SK-N-MC (cell line): Measurements from ENCODE around the gene ADAMTS15.
"Not testable (repeated sequence)": the region's sequence is repeated elsewhere in the genome, so short reads cannot be mapped to it uniquely, and the experiment has no call there.

ENCODE experiments used
- DNase-seq: peaks from one replicate; pipeline ENCODE4 v3.0.0-alpha.2; 2011; ENCODE audit warnings: low read depth, low spot score
- H3K27ac ChIP-seq: fragments of 200-600 bp; sonication (generic); 2 replicates; pipeline ENCODE4 v1.5.1; 2016; ENCODE audit warnings: mixed run types
- H3K36me3 ChIP-seq: fragments of 200-600 bp; sonication (generic); 2 replicates; pipeline ENCODE4 v1.6.1; 2017; ENCODE audit warnings: antibody characterized with exemption, low read length, mixed read lengths; ENCODE audit not compliant: insufficient read depth
- H3K4me3 ChIP-seq: fragments of 200-600 bp; sonication (generic); 2 replicates; pipeline ENCODE4 v1.5.1; 2016
- H3K9ac ChIP-seq: fragments of 200-600 bp; sonication (generic); 2 replicates; pipeline ENCODE4 v1.8.0; 2017; ENCODE audit warnings: mixed run types, mixed read lengths; ENCODE audit not compliant: insufficient read length
- H3K9me3 ChIP-seq: fragments of 200-600 bp; sonication (generic); 2 replicates; pipeline ENCODE4 v1.6.1; 2017; ENCODE audit warnings: low read depth, mild to moderate bottlenecking, antibody characterized with exemption, low read length, moderate library complexity, mixed read lengths
- EZH2 ChIP-seq: fragments of 200-600 bp; sonication (generic); IDR thresholded peaks from one replicate; pipeline ENCODE4 v1.6.1; 2017; ENCODE audit warnings: antibody characterized with exemption
- FOXP2 ChIP-seq: optimal IDR thresholded peaks from 2 replicates; pipeline ENCODE3; 2011; ENCODE audit warnings: mild to moderate bottlenecking, moderate library complexity; ENCODE audit not compliant: insufficient read depth; ENCODE audit errors: extremely low read length, control extremely low read depth
- POLR2AphosphoS5 ChIP-seq: IDR thresholded peaks from 2 replicates; pipeline ENCODE4 v1.6.1; 2012; ENCODE audit warnings: mild to moderate bottlenecking, low read depth, low read length, borderline replicate concordance

Gene ADAMTS15

DNA sequence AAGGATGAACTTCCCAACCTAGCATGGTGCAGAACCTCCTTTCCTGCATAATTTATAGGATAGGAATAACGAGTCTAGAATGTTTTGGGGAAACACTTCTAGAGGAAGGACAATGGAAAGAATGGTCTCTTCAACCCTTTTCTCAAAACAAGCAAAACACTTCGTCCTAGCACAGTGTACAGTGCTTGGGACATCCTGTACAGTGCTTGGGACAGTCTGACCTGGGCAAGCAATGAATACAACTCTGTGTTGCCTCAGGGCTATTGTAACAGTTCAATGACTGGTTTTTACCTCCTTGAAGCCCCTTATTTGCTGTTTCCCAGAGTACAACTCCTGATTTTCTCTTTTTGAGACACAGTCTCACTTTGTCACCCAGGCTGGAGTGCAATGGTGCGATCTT, 18.5 kb upstream of the ADAMTS15 start:
- Histone ChIP-seq H3K27ac (no peak overlapping the region), H3K36me3 (no peaks in the 10 kb centered on the region), H3K9ac (no peak overlapping the region), H3K9me3 (no peaks in the 10 kb centered on the region), H3K4me3 (no peak overlapping the region)
- DNase-seq: no peak
- TF ChIP-seq EZH2 (no peak), POLR2AphosphoS5 (no peak), FOXP2 (no peak)

DNA sequence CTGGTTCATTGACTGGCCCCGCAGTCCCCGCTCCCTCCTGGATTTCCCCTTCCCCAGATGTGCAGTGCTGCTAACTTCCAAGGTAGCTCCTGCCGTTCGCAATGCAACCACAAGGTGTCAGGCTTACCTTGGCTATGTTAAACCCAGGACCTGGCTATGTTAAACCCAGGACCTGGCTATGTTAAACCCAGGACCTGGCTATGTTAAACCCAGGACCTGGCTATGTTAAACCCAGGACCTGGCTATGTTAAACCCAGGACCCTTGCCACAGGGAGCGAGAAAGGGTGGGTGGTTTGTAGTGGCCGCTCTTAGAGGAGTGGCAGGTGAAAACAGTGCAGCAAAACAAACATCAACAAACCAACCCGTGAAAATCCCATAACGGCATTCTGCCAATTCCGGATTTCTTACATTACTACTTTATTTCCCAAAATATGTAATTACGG, 17.1 kb upstream of the ADAMTS15 start:
- no peak overlapping the region for H3K9ac ChIP-seq
- no peaks in the 10 kb centered on the region for H3K36me3 ChIP-seq
- H3K9me3 ChIP-seq: no peaks in the 10 kb centered on the region
- no peak for DNase-seq
- no peak overlapping the region for H3K27ac ChIP-seq
- TF ChIP-seq FOXP2 (no peak), EZH2 (no peak), POLR2AphosphoS5 (no peak)
- no peak overlapping the region for H3K4me3 ChIP-seq

DNA sequence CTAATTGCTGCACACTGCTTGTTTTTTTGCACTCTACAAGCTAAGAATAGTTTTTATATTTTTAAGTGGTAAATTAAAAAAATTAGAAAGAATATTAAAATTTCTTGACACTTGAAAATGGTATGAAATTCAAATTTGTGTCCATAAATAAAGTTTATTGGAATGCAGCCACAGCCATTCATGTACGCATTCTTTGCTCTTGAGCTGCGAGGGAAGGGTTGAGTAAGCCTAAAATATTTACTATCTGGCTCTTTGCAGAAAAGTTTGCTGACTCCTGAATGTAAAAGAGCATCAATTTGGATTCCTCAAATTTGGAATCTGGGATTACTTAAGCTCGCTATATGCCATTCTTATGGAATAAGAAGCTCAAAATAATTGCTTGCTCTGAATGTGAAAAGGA, 16.6 kb upstream of the ADAMTS15 start:
- Histone ChIP-seq H3K9ac (no peak overlapping the region), H3K4me3 (no peak overlapping the region), H3K27ac (no peak overlapping the region), H3K36me3 (no peaks in the 10 kb centered on the region), H3K9me3 (no peaks in the 10 kb centered on the region)
- TF ChIP-seq EZH2 (no peak), POLR2AphosphoS5 (no peak), FOXP2 (no peak)
- no peak for DNase-seq

DNA sequence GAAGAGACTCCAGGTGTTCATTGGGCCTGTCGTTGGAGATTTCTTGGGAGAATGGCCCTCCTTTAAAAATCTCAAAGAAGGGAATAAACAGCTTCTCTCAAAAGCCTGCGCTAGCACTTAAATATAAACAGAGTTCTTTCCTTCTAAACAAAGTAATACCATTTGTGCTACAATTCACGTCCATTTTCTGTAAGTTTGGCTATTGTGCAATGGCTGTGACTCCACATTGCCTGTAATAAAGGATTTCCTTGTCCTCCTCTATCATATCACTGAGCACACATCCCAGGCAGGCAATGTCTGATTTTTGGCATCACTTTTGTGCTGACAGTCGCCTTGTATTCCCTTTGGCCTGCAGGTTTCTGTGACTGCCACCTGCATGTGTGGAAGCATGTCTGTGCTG, 15.1 kb upstream of the ADAMTS15 start:
- Histone ChIP-seq H3K9me3 (no peaks in the 10 kb centered on the region), H3K9ac (no peak overlapping the region), H3K27ac (no peak overlapping the region), H3K36me3 (no peaks in the 10 kb centered on the region), H3K4me3 (no peak overlapping the region)
- DNase-seq: no peak
- TF ChIP-seq EZH2 (no peak), FOXP2 (no peak), POLR2AphosphoS5 (no peak)

DNA sequence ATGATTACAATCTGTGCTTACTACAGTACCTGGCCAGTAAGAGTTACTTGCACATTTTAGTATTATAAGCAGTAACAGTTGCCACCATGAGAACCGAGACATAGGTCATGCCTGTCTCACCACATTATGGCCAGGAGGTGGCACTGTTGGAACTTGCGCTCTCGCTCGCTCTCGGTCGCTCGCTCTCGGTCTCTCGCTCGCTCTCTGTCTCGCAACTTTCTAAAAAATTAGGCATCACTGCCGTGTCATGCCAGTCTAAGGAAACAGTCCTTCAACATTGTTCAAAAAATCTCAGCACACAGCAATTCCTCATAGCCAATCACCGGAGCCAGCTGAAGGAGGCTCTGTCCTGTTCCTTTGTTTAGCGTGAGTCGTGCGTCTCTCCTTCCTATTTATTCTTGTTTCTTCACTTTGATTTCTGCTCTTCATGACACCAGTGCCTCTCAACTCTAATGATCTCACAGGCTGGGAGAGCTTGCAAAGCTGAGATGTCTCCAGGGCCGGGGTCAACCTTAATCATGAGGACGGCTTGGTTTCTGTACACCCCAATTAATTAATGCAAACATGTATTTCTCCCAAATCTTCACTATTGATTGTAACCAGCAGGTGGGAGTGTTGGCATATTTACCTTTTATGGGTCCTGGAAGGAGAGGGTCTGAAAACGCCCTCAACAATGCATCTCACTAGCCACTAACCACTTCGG, 13.8 kb upstream of the ADAMTS15 start:
- Histone ChIP-seq H3K36me3 (no peaks in the 10 kb centered on the region), H3K4me3 (peak overlapping the region; percentile 82), H3K9me3 (no peaks in the 10 kb centered on the region), H3K27ac (no peak overlapping the region), H3K9ac (peak overlapping the region; percentile 24)
- TF ChIP-seq EZH2: no peak
- TF ChIP-seq POLR2AphosphoS5: no peak
- no peak for TF ChIP-seq FOXP2
- DNase-seq: peak; percentile 53

DNA sequence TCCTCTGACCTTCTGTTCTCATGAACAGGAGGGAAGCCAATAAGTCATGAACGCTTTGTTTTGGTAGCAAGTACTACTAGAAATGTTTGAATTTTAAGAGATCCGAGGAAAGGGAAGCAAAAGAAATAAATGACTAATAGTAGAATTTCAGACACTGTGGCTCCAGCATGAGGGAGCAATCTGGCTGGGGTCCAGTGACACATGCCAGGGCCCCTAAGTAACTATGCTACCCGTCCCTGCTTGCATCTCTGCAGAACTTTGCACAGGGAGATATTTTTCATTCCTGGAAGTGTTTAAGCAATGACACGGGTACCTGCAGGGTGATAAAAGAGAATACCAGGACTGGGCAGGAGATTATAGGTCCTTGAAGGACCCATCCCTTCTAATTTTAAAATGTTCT, 12.8 kb upstream of the ADAMTS15 start:
- Histone ChIP-seq H3K36me3 (no peaks in the 10 kb centered on the region), H3K9ac (no peak overlapping the region), H3K9me3 (no peaks in the 10 kb centered on the region), H3K4me3 (no peak overlapping the region), H3K27ac (no peak overlapping the region)
- no peak for DNase-seq
- TF ChIP-seq FOXP2 (no peak), EZH2 (no peak), POLR2AphosphoS5 (no peak)

DNA sequence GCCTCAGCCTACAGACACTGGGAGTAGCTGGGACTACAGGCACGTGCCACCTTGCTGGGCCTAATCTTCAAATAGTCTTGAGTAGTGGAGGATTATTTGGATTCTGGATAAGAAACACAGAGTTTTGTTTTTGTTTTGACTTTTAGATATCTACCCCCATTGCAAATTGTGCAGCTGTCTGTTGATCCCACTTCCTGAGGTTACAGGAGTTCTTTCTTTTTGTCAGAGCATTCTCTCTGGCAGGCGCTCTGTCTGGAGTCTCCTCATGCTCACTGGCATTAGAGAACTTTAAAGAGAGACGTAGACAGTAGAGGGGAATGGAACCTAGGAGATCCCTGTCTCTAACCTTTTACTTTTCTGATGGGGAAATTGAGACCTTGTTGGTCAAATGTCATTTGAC, 12.3 kb upstream of the ADAMTS15 start:
- H3K9ac ChIP-seq: no peak overlapping the region
- H3K9me3 ChIP-seq: no peaks in the 10 kb centered on the region
- no peak for DNase-seq
- no peak for TF ChIP-seq EZH2
- no peak for TF ChIP-seq FOXP2
- no peak for TF ChIP-seq POLR2AphosphoS5
- H3K36me3 ChIP-seq: no peaks in the 10 kb centered on the region
- no peak overlapping the region for H3K27ac ChIP-seq
- no peak overlapping the region for H3K4me3 ChIP-seq

DNA sequence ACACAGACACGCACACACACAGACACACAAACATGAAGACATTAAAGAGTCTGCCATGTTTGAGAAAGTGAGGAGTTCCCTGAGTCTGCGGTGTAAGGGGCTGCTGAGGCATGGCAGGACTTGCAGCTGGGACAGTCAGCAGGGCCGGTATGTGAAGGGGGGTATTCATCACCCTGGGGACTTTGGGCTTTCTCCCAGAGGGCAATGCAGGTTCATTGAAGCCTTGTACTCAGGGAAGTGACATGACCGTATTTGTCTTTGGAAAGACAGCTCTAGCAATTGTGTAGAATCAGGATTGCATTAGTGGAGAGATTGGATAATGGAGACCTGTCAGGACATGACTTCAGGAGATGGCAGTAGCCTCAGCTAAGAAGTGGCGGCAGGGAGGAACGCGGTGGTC, 10.6 kb upstream of the ADAMTS15 start:
- Histone ChIP-seq H3K36me3 (no peaks in the 10 kb centered on the region), H3K9ac (no peak overlapping the region), H3K4me3 (no peak overlapping the region), H3K27ac (no peak overlapping the region), H3K9me3 (no peaks in the 10 kb centered on the region)
- no peak for TF ChIP-seq EZH2
- TF ChIP-seq POLR2AphosphoS5: no peak
- TF ChIP-seq FOXP2: no peak
- DNase-seq: no peak

DNA sequence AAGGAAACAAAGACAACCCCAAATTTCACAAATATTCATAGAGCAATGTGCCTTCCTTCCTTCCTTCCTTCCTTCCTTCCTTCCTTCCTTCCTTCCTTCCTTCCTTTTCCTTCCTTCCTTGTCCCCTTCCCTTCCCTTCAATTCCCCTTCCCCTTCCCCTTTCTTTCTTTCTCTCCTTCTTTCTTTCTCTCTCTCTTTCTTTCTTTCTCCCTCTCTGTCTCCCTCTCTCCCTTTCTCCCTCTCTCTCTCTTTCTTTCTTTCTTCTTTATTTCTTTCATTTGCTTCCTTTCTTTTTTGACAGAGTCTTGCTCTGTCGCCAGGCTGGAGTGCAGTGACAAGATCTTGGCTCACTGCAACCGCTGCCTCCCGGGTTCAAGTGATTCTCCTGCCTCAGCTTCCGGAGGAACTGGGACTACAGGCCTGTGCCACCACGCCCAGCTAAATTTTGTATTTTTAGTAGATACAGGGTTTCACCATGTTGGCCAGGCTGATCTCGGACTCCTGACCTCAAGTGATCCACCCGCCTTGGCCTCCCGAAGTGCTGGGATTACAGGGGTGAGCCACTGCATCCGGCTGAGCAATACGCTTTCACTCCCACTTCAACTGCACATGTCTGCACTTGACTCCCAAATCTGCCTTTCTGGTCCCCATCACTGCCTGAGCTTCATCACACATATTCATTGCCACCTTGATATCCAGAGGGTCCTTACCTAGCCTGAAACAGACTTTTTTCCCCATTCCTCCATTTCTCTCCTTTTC, 9.9 kb upstream of the ADAMTS15 start:
- not testable (repeated sequence) for H3K36me3 ChIP-seq, H3K9ac ChIP-seq, H3K9me3 ChIP-seq, H3K27ac ChIP-seq, H3K4me3 ChIP-seq, DNase-seq
